ENCODE data around the gene ARHGEF7.

GRCh38 chr13:111322001-111322915, 207.1 kb downstream of the ARHGEF7 start:
- TF ChIP-seq EZH2 (IDR thresholded peaks at IDR 0.05; ENCODE audit: borderline replicate concordance, low read length): no peak
- TF ChIP-seq CTCF (conservative IDR thresholded peaks at IDR 0.05 in 1 of 2, IDR thresholded peaks at IDR 0.05 in 1 of 2; ENCODE audit: extremely low read depth in 1 of 2, insufficient read depth in 1 of 2, low read depth in 1 of 2, low read length in 2 of 2): no peak
